ENCODE measurements around the gene RAD1. TPM values are rescaled to one million over a fixed set of nuclear protein-coding genes. Genes with fewer than 3 reads are reported as not detected.

RAD1 gene
- total and polyA plus RNA-seq, 8 donors = 4.9 to 33.6 (median 15.1) TPM

- no peaks in the 10 kb centered on the region for H3K27me3 ChIP-seq
- no peaks in the 10 kb centered on the region for H3K9me3 ChIP-seq
- no peak for DNase-seq
- TF ChIP-seq POLR2A (IDR thresholded peaks at IDR 0.05) = no peak
- no peak for TF ChIP-seq EP300 (IDR thresholded peaks at IDR 0.05)
- TF ChIP-seq, protein P1, sequence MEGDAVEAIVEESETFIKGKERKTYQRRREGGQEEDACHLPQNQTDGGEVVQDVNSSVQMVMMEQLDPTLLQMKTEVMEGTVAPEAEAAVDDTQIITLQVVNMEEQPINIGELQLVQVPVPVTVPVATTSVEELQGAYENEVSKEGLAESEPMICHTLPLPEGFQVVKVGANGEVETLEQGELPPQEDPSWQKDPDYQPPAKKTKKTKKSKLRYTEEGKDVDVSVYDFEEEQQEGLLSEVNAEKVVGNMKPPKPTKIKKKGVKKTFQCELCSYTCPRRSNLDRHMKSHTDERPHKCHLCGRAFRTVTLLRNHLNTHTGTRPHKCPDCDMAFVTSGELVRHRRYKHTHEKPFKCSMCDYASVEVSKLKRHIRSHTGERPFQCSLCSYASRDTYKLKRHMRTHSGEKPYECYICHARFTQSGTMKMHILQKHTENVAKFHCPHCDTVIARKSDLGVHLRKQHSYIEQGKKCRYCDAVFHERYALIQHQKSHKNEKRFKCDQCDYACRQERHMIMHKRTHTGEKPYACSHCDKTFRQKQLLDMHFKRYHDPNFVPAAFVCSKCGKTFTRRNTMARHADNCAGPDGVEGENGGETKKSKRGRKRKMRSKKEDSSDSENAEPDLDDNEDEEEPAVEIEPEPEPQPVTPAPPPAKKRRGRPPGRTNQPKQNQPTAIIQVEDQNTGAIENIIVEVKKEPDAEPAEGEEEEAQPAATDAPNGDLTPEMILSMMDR (IDR thresholded peaks at IDR 0.05) = no peak
- TF ChIP-seq POLR2AphosphoS5 (IDR thresholded peaks at IDR 0.05) = no peak
- 6 to 18% (median 12%) methylated on average over 6 of the region's 6 CpGs for WGBS, 5 donors
- intact Hi-C loops (cut with DNase I; ENCODE audit: low total_unique reads) = no loop called here
- H3K36me3 ChIP-seq = peaks cover 9 to 43% (median 38%) of the 10 kb centered on the region in 4 donors
- no peak overlapping the region for H3K27ac ChIP-seq
- peaks cover 28 to 46% (median 37%) of the 10 kb centered on the region in 4 donors for H3K4me1 ChIP-seq
- H3K4me3 ChIP-seq = peak overlapping the region; percentile 78 to 88 (median 87)
These were observed 1.2 kb upstream of the RAD1 start for GRCh38 chr5:34916518-34916917.

DNA sequence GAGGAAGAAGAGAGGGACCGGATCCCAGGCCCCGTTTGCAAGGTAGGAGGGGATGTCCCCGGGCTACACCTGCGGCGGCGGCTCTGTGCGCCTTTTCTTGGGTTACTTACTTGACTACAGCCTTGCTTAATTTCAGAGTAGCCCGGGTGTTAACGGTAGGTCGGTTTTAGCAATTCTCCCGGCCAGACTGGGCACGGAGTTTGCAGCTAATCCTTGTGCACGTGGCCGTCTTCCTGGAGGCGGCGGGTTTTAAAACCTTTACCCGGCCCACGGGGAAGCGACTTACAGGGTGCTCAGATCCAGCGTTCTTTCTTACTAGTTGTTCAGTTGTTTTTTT is 520 bp upstream of the RAD1 start:
- Histone ChIP-seq H3K9me3 (no peaks in the 10 kb centered on the region), H3K4me1 (peaks cover 28 to 46% (median 37%) of the 10 kb centered on the region in 4 donors), H3K27me3 (no peaks in the 10 kb centered on the region), H3K4me3 (peak overlapping the region; percentile 78 to 88 (median 87)), H3K36me3 (peaks cover 5 to 43% (median 38%) of the 10 kb centered on the region in 4 donors), H3K27ac (peak overlapping the region; percentile 87 to 92 (median 88))
- DNase-seq = no peak
- intact Hi-C loops (cut with DNase I; ENCODE audit: low total_unique reads) = no loop called here
- WGBS, 5 donors = 0 to 1% (median 0%) methylated on average over 20 of the region's 20 CpGs
- TF ChIP-seq EP300 (IDR thresholded peaks at IDR 0.05) = no peak

- 1 to 3% (median 1%) methylated on average over 14 to 20 of the region's 20 CpGs for WGBS, 5 donors
- peak; percentile 36 to 50 for DNase-seq
- peaks cover 3 to 43% (median 38%) of the 10 kb centered on the region in 4 donors for H3K36me3 ChIP-seq
- no peak for TF ChIP-seq POLR2A (IDR thresholded peaks at IDR 0.05)
- TF ChIP-seq POLR2AphosphoS5 (IDR thresholded peaks at IDR 0.05) = no peak
- TF ChIP-seq, protein P1 (IDR thresholded peaks at IDR 0.05) = no peak
- no peak for TF ChIP-seq EP300 (IDR thresholded peaks at IDR 0.05)
- peak overlapping the region; percentile 87 to 92 (median 88) for H3K27ac ChIP-seq
- no peaks in the 10 kb centered on the region for H3K9me3 ChIP-seq
- H3K27me3 ChIP-seq = no peaks in the 10 kb centered on the region
- H3K4me3 ChIP-seq = peak overlapping the region; percentile 78 to 88 (median 87)
- intact Hi-C loops (cut with DNase I; ENCODE audit: low total_unique reads) = no loop called here
- peaks cover 28 to 46% (median 37%) of the 10 kb centered on the region in 4 donors for H3K4me1 ChIP-seq
These were observed 599 bp downstream of the RAD1 start for GRCh38 chr5:34914671-34915138.

- no peak overlapping the region for H3K4me3 ChIP-seq
- H3K4me1 ChIP-seq = peaks cover 28 to 46% (median 36%) of the 10 kb centered on the region in 4 donors
- 63 to 83% (median 78%) methylated on average over 2 of the region's 2 CpGs for WGBS, 5 donors
- no peaks in the 10 kb centered on the region for H3K27me3 ChIP-seq
- no peak for DNase-seq
- H3K9me3 ChIP-seq = no peaks in the 10 kb centered on the region
- intact Hi-C loops (cut with DNase I; ENCODE audit: low total_unique reads) = no loop called here
- peaks cover 3 to 47% (median 45%) of the 10 kb centered on the region in 4 donors for H3K36me3 ChIP-seq
- peak overlapping the region in 1 of 5 donors; percentile 28 for H3K27ac ChIP-seq
- TF ChIP-seq EP300 (IDR thresholded peaks at IDR 0.05) (no peak), POLR2A (IDR thresholded peaks at IDR 0.05) (no peak), POLR2AphosphoS5 (IDR thresholded peaks at IDR 0.05) (no peak)
- TF ChIP-seq, protein P1 (IDR thresholded peaks at IDR 0.05) = no peak
These were observed 2.2 kb downstream of the RAD1 start for GRCh38 chr5:34913072-34913471.

GRCh38 chr5:34905564-34905963 is 9.7 kb downstream of the RAD1 start:
- intact Hi-C loops (cut with DNase I; ENCODE audit: low total_unique reads) = no loop called here
- 72 to 86% (median 81%) methylated on average over 2 of the region's 2 CpGs for WGBS, 5 donors
- Histone ChIP-seq H3K9me3 (no peaks in the 10 kb centered on the region), H3K4me3 (no peak overlapping the region), H3K27me3 (no peaks in the 10 kb centered on the region), H3K4me1 (no peaks in the 10 kb centered on the region), H3K27ac (no peak overlapping the region), H3K36me3 (peaks cover 0 to 59% (median 45%) of the 10 kb centered on the region in 4 donors)
- TF ChIP-seq, protein P1 (IDR thresholded peaks at IDR 0.05) = peak in 1 of 7 experiments; percentile 18
- TF ChIP-seq POLR2AphosphoS5 (IDR thresholded peaks at IDR 0.05) = no peak
- peak in 1 of 2 donors; percentile 26 for DNase-seq

All from stomach (tissue), 9 donors.